ENCODE results near the gene PHF21A.
"Not testable (repeated sequence)": the region's sequence is repeated elsewhere in the genome, so short reads cannot be mapped to it uniquely, and the experiment has no call there.

Gene PHF21A

GRCh38 chr11:46026606-46027293 lies 94.5 kb downstream of the PHF21A start:
- no peak for DNase-seq

- DNase-seq, result no peak
Observed at GRCh38 chr11:46020084-46020599, 101.1 kb downstream of the PHF21A start.

- no peak for DNase-seq
Observed at GRCh38 chr11:46018651-46019050, 102.6 kb downstream of the PHF21A start.

GRCh38 chr11:46017341-46017740 lies 103.9 kb downstream of the PHF21A start:
- no peak for DNase-seq

- no peak for DNase-seq
Observed at GRCh38 chr11:46015941-46016340, 105.3 kb downstream of the PHF21A start.

GRCh38 chr11:46014168-46014567 lies 107.1 kb downstream of the PHF21A start:
- not testable (repeated sequence) for DNase-seq

GRCh38 chr11:46012185-46012584 lies 109.1 kb downstream of the PHF21A start:
- no peak for DNase-seq

GRCh38 chr11:46010100-46010499 lies 111.2 kb downstream of the PHF21A start:
- DNase-seq, result no peak

- DNase-seq, result no peak
Observed at GRCh38 chr11:46009647-46010046, 111.6 kb downstream of the PHF21A start.

- DNase-seq, result peak; percentile 73
Observed at GRCh38 chr11:46006418-46007070, 114.7 kb downstream of the PHF21A start.

- peak; percentile 25 for DNase-seq
Observed at GRCh38 chr11:46003572-46003971, 117.7 kb downstream of the PHF21A start.

- no peak for DNase-seq
Observed at GRCh38 chr11:46002189-46002588, 119.1 kb downstream of the PHF21A start.

GRCh38 chr11:46001448-46001914 lies 119.8 kb downstream of the PHF21A start:
- no peak for DNase-seq

GRCh38 chr11:45997599-45997998 lies 123.7 kb downstream of the PHF21A start:
- DNase-seq, result no peak

- DNase-seq, result no peak
Observed at GRCh38 chr11:45995342-45995734, 125.9 kb downstream of the PHF21A start.

- no peak for DNase-seq
Observed at GRCh38 chr11:45994371-45995341, 126.6 kb downstream of the PHF21A start.

GRCh38 chr11:45993531-45994001 lies 127.7 kb downstream of the PHF21A start:
- DNase-seq, result no peak

GRCh38 chr11:45988921-45989320 lies 132.3 kb downstream of the PHF21A start:
- DNase-seq, result no peak

GRCh38 chr11:45985212-45985611 lies 136.0 kb downstream of the PHF21A start:
- no peak for DNase-seq

GRCh38 chr11:45984192-45984591 lies 137.1 kb downstream of the PHF21A start:
- DNase-seq, result no peak

- no peak for DNase-seq
Observed at GRCh38 chr11:45983471-45983845, 137.8 kb downstream of the PHF21A start.

- DNase-seq, result no peak
Observed at GRCh38 chr11:45982656-45983470, 138.4 kb downstream of the PHF21A start.

Data from NCI-H2029 (cell line).